Uterus (tissue), 2 donors: Measurements from ENCODE around the gene HTT.

Experiments used
- CTCF ChIP-seq, 4 experiments: fragments of 200-600 bp in 2 of 4; fragments of 450-650 bp in 2 of 4; sonication (generic) in 2 of 4; IDR thresholded peaks; one replicate each; pipeline ENCODE4 v1.5.1; 2016 to 2019; ENCODE audit warnings: antibody characterized with exemption in 4 of 4, mild to moderate bottlenecking in 2 of 4, moderate library complexity in 1 of 4
- POLR2A ChIP-seq, 2 donors: fragments of 450-650 bp; IDR thresholded peaks; one replicate each; pipeline ENCODE4 v1.6.1; 2016; ENCODE audit warnings: antibody characterized with exemption in 2 of 2, mild to moderate bottlenecking in 1 of 2, moderate library complexity in 1 of 2

DNA sequence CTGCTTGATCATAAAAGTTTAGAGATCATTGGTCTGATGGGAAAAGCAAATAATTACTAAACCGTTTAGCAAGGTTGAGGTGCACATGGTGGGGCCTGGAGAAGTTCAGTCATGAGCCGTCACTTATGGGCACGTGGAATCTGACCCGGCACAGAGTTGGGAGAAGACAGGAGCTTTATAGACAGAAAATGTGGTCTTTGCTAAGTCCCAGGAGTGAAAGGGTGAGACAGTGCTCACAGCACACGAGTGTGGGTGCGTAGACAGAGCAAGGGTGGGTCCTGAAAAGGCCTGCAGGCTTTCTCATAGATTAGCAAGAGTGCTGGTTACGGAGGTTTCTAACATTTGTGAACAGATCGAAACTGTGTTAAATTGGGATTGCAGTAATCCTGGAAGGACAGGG, 43.8 kb downstream of the HTT start:
- no peak for TF ChIP-seq POLR2A (IDR thresholded peaks at IDR 0.05)
- TF ChIP-seq CTCF (IDR thresholded peaks at IDR 0.05): no peak
